Nephron progenitor cell (in vitro differentiated cells): ENCODE data around the gene HOXA9.

Experiments used
- DNase-seq: peaks from one replicate; pipeline ENCODE4 v3.0.0; 2021
- H3K27ac Mint-ChIP-seq: 2 replicates; pipeline ENCODE4 v1.8.0; 2021; ENCODE audit warnings: mild to moderate bottlenecking, moderate library complexity, mixed read lengths
- H3K27me3 Mint-ChIP-seq: 2 replicates; pipeline ENCODE4 v1.8.0; 2021; ENCODE audit warnings: mild to moderate bottlenecking, low read depth, mixed read lengths; ENCODE audit not compliant: poor library complexity
- H3K36me3 Mint-ChIP-seq: 2 replicates; pipeline ENCODE4 v1.8.0; 2021; ENCODE audit warnings: low read depth, mixed read lengths
- H3K4me1 Mint-ChIP-seq: 2 replicates; pipeline ENCODE4 v1.8.0; 2021; ENCODE audit warnings: mixed read lengths
- H3K4me3 Mint-ChIP-seq: 2 replicates; pipeline ENCODE4 v1.8.0; 2021; ENCODE audit warnings: mild to moderate bottlenecking, moderate library complexity, mixed read lengths
- H3K9me3 Mint-ChIP-seq: 2 replicates; pipeline ENCODE4 v1.8.0; 2021; ENCODE audit warnings: mild to moderate bottlenecking, moderate library complexity, mixed read lengths
- CTCF ChIP-seq: fragments of 200-600 bp; sonication (generic); IDR thresholded peaks from 2 replicates; pipeline ENCODE4 v1.5.0; 2021; ENCODE audit warnings: antibody characterized with exemption

HOXA9 gene

GRCh38 chr7:27156508-27156898 lies 8.8 kb downstream of the HOXA9 start, which contains the start of gene HOXA7:
Gene HOXA7 (minus strand): TSS chr7:27156675. CDS start chr7:27156545, 130 bp downstream.
- Mint-ChIP-seq H3K4me3 (peak within 1 kb of the TSS; percentile 97), H3K4me1 (peaks cover 48% of the 10 kb centered on the region), H3K9me3 (peaks cover 3% of the 10 kb centered on the region), H3K27me3 (peaks cover 8% of the 10 kb centered on the region), H3K27ac (peak within 1 kb of the TSS; percentile 99), H3K36me3 (peaks cover 33% of the 10 kb centered on the region)
- no peak for TF ChIP-seq CTCF
- DNase-seq, result peak; percentile 84

GRCh38 chr7:27155816-27156507 lies 9.4 kb downstream of the HOXA9 start:
- TF ChIP-seq CTCF, result no peak
- peaks cover 38% of the 10 kb centered on the region for H3K36me3 Mint-ChIP-seq
- H3K4me3 Mint-ChIP-seq, result peak overlapping the region; percentile 97
- DNase-seq, result peak; percentile 59
- H3K27ac Mint-ChIP-seq, result peak overlapping the region; percentile 99
- H3K9me3 Mint-ChIP-seq, result peaks cover 4% of the 10 kb centered on the region
- peaks cover 48% of the 10 kb centered on the region for H3K4me1 Mint-ChIP-seq
- peaks cover 8% of the 10 kb centered on the region for H3K27me3 Mint-ChIP-seq

- Mint-ChIP-seq H3K27ac (peak overlapping the region; percentile 99), H3K36me3 (peaks cover 46% of the 10 kb centered on the region), H3K27me3 (peaks cover 8% of the 10 kb centered on the region), H3K4me1 (peaks cover 48% of the 10 kb centered on the region), H3K9me3 (peaks cover 4% of the 10 kb centered on the region), H3K4me3 (peak overlapping the region; percentile 97)
- DNase-seq, result peak; percentile 53
- TF ChIP-seq CTCF, result no peak
Observed at GRCh38 chr7:27154901-27155815, 10.2 kb downstream of the HOXA9 start.

- Mint-ChIP-seq H3K4me3 (peak overlapping the region; percentile 97), H3K27me3 (peaks cover 8% of the 10 kb centered on the region), H3K4me1 (peaks cover 41% of the 10 kb centered on the region), H3K36me3 (peaks cover 54% of the 10 kb centered on the region), H3K9me3 (peaks cover 4% of the 10 kb centered on the region), H3K27ac (peak overlapping the region; percentile 99)
- no peak for TF ChIP-seq CTCF
- DNase-seq, result peak; percentile 10
Observed at GRCh38 chr7:27154369-27154768, 11.0 kb downstream of the HOXA9 start.

- Mint-ChIP-seq H3K4me3 (peak overlapping the region; percentile 97), H3K4me1 (peaks cover 33% of the 10 kb centered on the region)
Observed at GRCh38 chr7:27153526-27153925, 11.8 kb downstream of the HOXA9 start.

More at GRCh38 chr7:27153526-27153925, 11.8 kb downstream of the HOXA9 start:
- TF ChIP-seq CTCF, result no peak
- peaks cover 63% of the 10 kb centered on the region for H3K36me3 Mint-ChIP-seq
- H3K27ac Mint-ChIP-seq, result peak overlapping the region; percentile 86
- peaks cover 4% of the 10 kb centered on the region for H3K9me3 Mint-ChIP-seq
- H3K27me3 Mint-ChIP-seq, result peaks cover 8% of the 10 kb centered on the region
- DNase-seq, result no peak
